Upper lobe of left lung (tissue), 6 donors: ENCODE data around the gene EDC3. TPM values are rescaled to one million over a fixed set of nuclear protein-coding genes. Genes with fewer than 3 reads are reported as not detected.

Experiments
- ATAC-seq, 2 donors: fragments of 200-7000 bp; cut with Tn5 transposase; one replicate each; pipeline ENCODE4 v1.9.1; 2022; ENCODE audit warnings: mild to moderate bottlenecking in 2 of 2, moderate library complexity in 2 of 2; ENCODE audit not compliant: low FRiP score in 2 of 2
- DNase-seq, 2 donors: peaks; one replicate each; pipeline ENCODE4 v3.0.0-alpha.2; 2019 to 2020
- H3K27ac ChIP-seq, 4 donors: fragments of 200-600 bp; sonication (generic); one replicate each; pipeline ENCODE4 v1.5.1; 2016 to 2019
- H3K27me3 ChIP-seq, 4 donors: fragments of 200-600 bp; sonication (generic); one replicate each; pipeline ENCODE4 v1.5.1; 2017 to 2019
- H3K36me3 ChIP-seq, 4 donors: fragments of 200-600 bp; sonication (generic); one replicate each; pipeline ENCODE4 v1.5.1; 2016 to 2019
- H3K4me1 ChIP-seq, 4 donors: fragments of 200-600 bp; sonication (generic); one replicate each; pipeline ENCODE4 v1.5.1; 2018 to 2019
- H3K4me3 ChIP-seq, 4 donors: fragments of 200-600 bp; sonication (generic); one replicate each; pipeline ENCODE4 v1.5.1; 2017 to 2019; ENCODE audit warnings: mild to moderate bottlenecking in 2 of 4, moderate library complexity in 1 of 4
- H3K9me3 ChIP-seq, 4 donors: fragments of 200-600 bp; sonication (generic); one replicate each; pipeline ENCODE4 v1.5.1; 2018 to 2019
- CTCF ChIP-seq, 6 experiments: fragments of 450-650 bp in 4 of 6; fragments of 200-600 bp in 2 of 6; sonication (generic) in 2 of 6; IDR thresholded peaks; one replicate each; pipeline ENCODE4 v1.5.1; 2016 to 2019; ENCODE audit warnings: antibody characterized with exemption in 6 of 6
- EP300 ChIP-seq, 4 donors: sonication (generic); formaldehyde crosslinking; IDR thresholded peaks; one replicate each; pipeline ENCODE4 v1.5.1; 2017; ENCODE audit warnings: antibody characterized with exemption in 4 of 4, control low read depth in 2 of 4
- POLR2A ChIP-seq, 4 donors: fragments of 450-650 bp; IDR thresholded peaks; one replicate each; pipeline ENCODE4 v1.5.1; 2016 to 2017; ENCODE audit warnings: antibody characterized with exemption in 4 of 4, mild to moderate bottlenecking in 2 of 4
- POLR2AphosphoS5 ChIP-seq, 2 donors: sonication (generic); formaldehyde crosslinking; IDR thresholded peaks; one replicate each; pipeline ENCODE4 v1.5.1; 2017; ENCODE audit warnings: antibody characterized with exemption in 2 of 2
- WGBS, 2 donors: methylation state at CpG; one replicate each; pipeline ENCODE4 v1.1.5; 2017 to 2018; 5-methylcytosine and 5-hydroxymethylcytosine counted together
- total RNA-seq, 6 donors: library from RNA; depleted of rRNA in 4 of 6; stranded (reverse); fragments of >200 nt in 4 of 6; gene quantifications; one replicate each; pipeline versions ENCODE4 v1.1.0 to v1.2.1, GENCODE V29; 2016 to 2021
- donor health status: DM: no; HTN: no; CAD: no; lungs with moderate emphysema.
- donor health status: DM: no; HTN: yes; CAD: no; lungs with severe emphysema.

EDC3 gene
- total RNA-seq, 6 donors from 2014 or later = 16.7 to 43.0 (median 27.7) TPM

- peak overlapping the region in 1 of 4 donors; percentile 19 for H3K27ac ChIP-seq
- H3K27me3 ChIP-seq = no peaks in the 10 kb centered on the region
- no peak for ATAC-seq
- H3K4me3 ChIP-seq = no peak overlapping the region
- H3K9me3 ChIP-seq = no peaks in the 10 kb centered on the region
- peaks cover 0 to 25% (median 8%) of the 10 kb centered on the region in 4 donors for H3K4me1 ChIP-seq
- TF ChIP-seq CTCF (IDR thresholded peaks at IDR 0.05) (no peak), EP300 (IDR thresholded peaks at IDR 0.05) (no peak), POLR2A (IDR thresholded peaks at IDR 0.05) (no peak), POLR2AphosphoS5 (IDR thresholded peaks at IDR 0.05) (no peak)
- DNase-seq = no peak
- H3K36me3 ChIP-seq = peaks cover 2 to 92% (median 59%) of the 10 kb centered on the region in 4 donors
- WGBS, 2 donors = 87 to 93% methylated on average over 1 of the region's 1 CpG
These were observed 58.8 kb downstream of the EDC3 start for GRCh38 chr15:74636984-74637383.

GRCh38 chr15:74635228-74635627, 60.6 kb downstream of the EDC3 start:
- DNase-seq (peak in 1 of 2 donors; percentile 64), ATAC-seq (peak; percentile 71 to 79)
- Histone ChIP-seq H3K4me3 (no peak overlapping the region), H3K4me1 (peaks cover 0 to 7% (median 0%) of the 10 kb centered on the region in 4 donors), H3K9me3 (no peaks in the 10 kb centered on the region), H3K27ac (peak overlapping the region in 1 of 4 donors; percentile 60), H3K36me3 (peaks cover 2 to 98% (median 73%) of the 10 kb centered on the region in 4 donors), H3K27me3 (no peaks in the 10 kb centered on the region)
- WGBS, 2 donors = 18 to 27% methylated on average over 5 of the region's 5 CpGs
- TF ChIP-seq POLR2AphosphoS5 (IDR thresholded peaks at IDR 0.05) (no peak), CTCF (IDR thresholded peaks at IDR 0.05) (peak; percentile 85 to 93 (median 89))

DNA sequence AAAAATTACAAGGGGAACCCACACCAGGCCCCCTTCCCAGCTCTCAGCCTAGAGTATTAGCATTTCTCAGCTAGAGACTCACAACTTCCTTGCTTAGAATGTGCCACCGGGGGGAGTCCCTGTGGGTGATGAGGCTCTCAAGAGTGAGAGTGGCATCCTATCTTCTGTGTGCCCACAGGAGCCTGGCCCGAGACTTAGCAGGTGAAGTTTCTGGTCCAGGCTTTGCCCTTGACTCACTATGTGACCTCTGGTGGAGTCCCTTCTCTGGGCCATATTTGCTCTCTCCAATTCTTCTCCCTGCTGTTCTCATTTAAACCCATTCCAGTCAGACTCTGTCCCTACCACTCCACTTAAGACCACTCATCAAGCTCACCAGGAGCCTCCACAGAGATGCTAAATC, 62.0 kb downstream of the EDC3 start:
- 63 to 80% methylated on average over 2 of the region's 2 CpGs for WGBS, 2 donors
- no peak for TF ChIP-seq POLR2A (IDR thresholded peaks at IDR 0.05)
- no peak for TF ChIP-seq CTCF (IDR thresholded peaks at IDR 0.05)
- no peak for TF ChIP-seq POLR2AphosphoS5 (IDR thresholded peaks at IDR 0.05)
- no peak for TF ChIP-seq EP300 (IDR thresholded peaks at IDR 0.05)
- DNase-seq = no peak
- Histone ChIP-seq H3K4me3 (no peak overlapping the region), H3K9me3 (no peaks in the 10 kb centered on the region), H3K36me3 (peaks cover 8 to 97% (median 77%) of the 10 kb centered on the region in 4 donors), H3K4me1 (peaks cover 0 to 5% (median 0%) of the 10 kb centered on the region in 4 donors), H3K27ac (no peak overlapping the region), H3K27me3 (no peaks in the 10 kb centered on the region)
- no peak for ATAC-seq

- 94 to 95% methylated on average over 8 to 9 of the region's 9 CpGs for WGBS, 2 donors
- no peaks in the 10 kb centered on the region for H3K27me3 ChIP-seq
- DNase-seq = peak in 1 of 2 donors; percentile 38
- no peak overlapping the region for H3K4me3 ChIP-seq
- no peak overlapping the region for H3K27ac ChIP-seq
- TF ChIP-seq EP300 (IDR thresholded peaks at IDR 0.05) (no peak), CTCF (IDR thresholded peaks at IDR 0.05) (no peak), POLR2AphosphoS5 (IDR thresholded peaks at IDR 0.05) (no peak), POLR2A (IDR thresholded peaks at IDR 0.05) (no peak)
- no peaks in the 10 kb centered on the region for H3K9me3 ChIP-seq
- H3K36me3 ChIP-seq = peaks cover 20 to 99% (median 81%) of the 10 kb centered on the region in 4 donors
- no peak for ATAC-seq
- H3K4me1 ChIP-seq = peaks cover 0 to 5% (median 0%) of the 10 kb centered on the region in 4 donors
These were observed 63.2 kb downstream of the EDC3 start for GRCh38 chr15:74632601-74633000.

GRCh38 chr15:74631935-74632560, 63.8 kb downstream of the EDC3 start:
- no peak overlapping the region for H3K4me3 ChIP-seq
- H3K27me3 ChIP-seq = no peaks in the 10 kb centered on the region
- ATAC-seq = peak in 1 of 2 donors; percentile 70
- 68 to 72% methylated on average over 7 to 8 of the region's 8 CpGs for WGBS, 2 donors
- DNase-seq = peak in 1 of 2 donors; percentile 58
- TF ChIP-seq POLR2A (IDR thresholded peaks at IDR 0.05) (no peak), CTCF (IDR thresholded peaks at IDR 0.05) (peak; percentile 68 to 77 (median 74)), EP300 (IDR thresholded peaks at IDR 0.05) (no peak), POLR2AphosphoS5 (IDR thresholded peaks at IDR 0.05) (no peak)
- peaks cover 24 to 99% (median 84%) of the 10 kb centered on the region in 4 donors for H3K36me3 ChIP-seq
- no peak overlapping the region for H3K27ac ChIP-seq
- H3K9me3 ChIP-seq = no peaks in the 10 kb centered on the region
- H3K4me1 ChIP-seq = peaks cover 0 to 5% (median 0%) of the 10 kb centered on the region in 4 donors
